SU-DHL-6 (cell line): Measurements from ENCODE around the gene GOLGB1.

Source experiments
- H2AFZ ChIP-seq: fragments of 200-600 bp; sonication (generic); 2 replicates; pipeline ENCODE4 v1.6.1; 2014; ENCODE audit warnings: low read depth, mild to moderate bottlenecking, moderate library complexity, mixed read lengths, antibody characterized with exemption, low read length; ENCODE audit not compliant: severe bottlenecking
- H3F3A ChIP-seq: fragments of 200-600 bp; shearing (Covaris generic); 2 replicates; pipeline ENCODE4 v1.6.0; 2016; ENCODE audit warnings: antibody characterized with exemption, mild to moderate bottlenecking; ENCODE audit not compliant: insufficient read depth
- H3K27ac ChIP-seq: fragments of 200-600 bp; sonication (generic); 2 replicates; pipeline ENCODE4 v1.5.1; 2016; ENCODE audit warnings: low read depth, mild to moderate bottlenecking, low read length, moderate library complexity, mixed read lengths
- H3K27me3 ChIP-seq: fragments of 200-600 bp; sonication (generic), shearing (Covaris generic); 2 replicates; pipeline ENCODE4 v1.6.0; 2014; ENCODE audit warnings: mild to moderate bottlenecking, low read length
- H3K36me3 ChIP-seq: fragments of 200-600 bp; sonication (generic); 2 replicates; pipeline ENCODE4 v1.6.1; 2014; ENCODE audit warnings: mild to moderate bottlenecking, low read length, mixed read lengths
- H3K4me2 ChIP-seq: fragments of 300-600, 200-600 bp; shearing (Covaris generic), sonication (generic); 2 replicates; pipeline ENCODE4 v1.6.0; 2014; ENCODE audit warnings: low read length, low read depth, mild to moderate bottlenecking; ENCODE audit not compliant: poor library complexity, severe bottlenecking
- H3K4me3 ChIP-seq: fragments of 200-600 bp; sonication (generic); 2 replicates; pipeline ENCODE4 v1.5.1; 2014; ENCODE audit warnings: antibody characterized with exemption, low read length, mild to moderate bottlenecking, mixed read lengths; ENCODE audit not compliant: insufficient read depth, poor library complexity, severe bottlenecking
- H3K79me2 ChIP-seq: fragments of 200-600 bp; sonication (generic); 2 replicates; pipeline ENCODE4 v1.6.1; 2014; ENCODE audit warnings: mild to moderate bottlenecking, low read length, moderate library complexity; ENCODE audit not compliant: insufficient read depth
- H3K9ac ChIP-seq: fragments of 200-600 bp; sonication (generic); 2 replicates; pipeline ENCODE4 v1.7.0; 2014; ENCODE audit warnings: mild to moderate bottlenecking, low read length
- H3K9me2 ChIP-seq: fragments of 200-600 bp; sonication (generic); replicated peaks from 2 replicates; pipeline ENCODE4 v1.6.1; 2014; ENCODE audit warnings: low read length; ENCODE audit not compliant: insufficient read depth
- H3K9me3 ChIP-seq: fragments of 200-600 bp; sonication (generic); 2 replicates; pipeline ENCODE4 v1.6.1; 2014; ENCODE audit warnings: low read length, mixed read lengths; ENCODE audit not compliant: insufficient read depth
- H4K20me1 ChIP-seq: fragments of 200-600 bp; sonication (generic); 2 replicates; pipeline ENCODE4 v1.6.1; 2014; ENCODE audit warnings: low read depth, mild to moderate bottlenecking, antibody characterized with exemption, low read length, moderate library complexity, mixed read lengths
- EZH2phosphoT487 ChIP-seq: fragments of 200-600 bp; sonication (generic), shearing (Covaris generic); conservative IDR thresholded peaks from 2 replicates; pipeline ENCODE4 v1.6.1; 2018; ENCODE audit warnings: mild to moderate bottlenecking, antibody characterized with exemption, low read length, moderate library complexity, mixed read lengths
- TF ChIP-seq, protein P1 (sequence below): fragments of 200-600 bp; sonication (generic); IDR thresholded peaks from one replicate; pipeline ENCODE4 v1.5.1; 2017; ENCODE audit warnings: antibody characterized with exemption, mild to moderate bottlenecking, low read length, moderate library complexity; ENCODE audit not compliant: insufficient read depth, poor library complexity, severe bottlenecking

Gene GOLGB1

DNA sequence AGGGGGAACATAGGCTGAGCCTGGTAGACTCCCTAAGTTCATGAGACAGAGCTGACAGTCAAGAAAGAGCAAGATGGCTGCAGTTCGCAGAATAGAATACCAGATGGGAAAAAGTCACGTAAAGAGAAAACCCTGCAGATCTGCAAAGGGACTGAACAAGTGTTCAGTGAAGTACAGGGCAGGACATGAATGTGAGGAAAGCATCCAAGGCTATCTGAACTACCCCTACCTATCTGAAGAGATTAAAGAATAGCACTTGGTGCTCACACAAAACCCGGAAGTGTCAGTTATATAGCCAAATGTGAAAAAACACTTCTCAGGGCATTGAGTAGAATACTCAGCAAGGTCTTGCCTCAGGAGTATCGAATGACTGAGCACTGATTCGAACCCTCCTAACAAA lies 44.0 kb downstream of the GOLGB1 start:
- H3K27ac ChIP-seq = no peak overlapping the region
- H3F3A ChIP-seq = no peaks in the 10 kb centered on the region
- H2AFZ ChIP-seq = no peak overlapping the region
- no peaks in the 10 kb centered on the region for H4K20me1 ChIP-seq
- no peak overlapping the region for H3K4me2 ChIP-seq
- peaks cover 5% of the 10 kb centered on the region; the same call in 1 of the 2 replicates for H3K36me3 ChIP-seq
- no peaks in the 10 kb centered on the region for H3K27me3 ChIP-seq
- TF ChIP-seq, protein P1, sequence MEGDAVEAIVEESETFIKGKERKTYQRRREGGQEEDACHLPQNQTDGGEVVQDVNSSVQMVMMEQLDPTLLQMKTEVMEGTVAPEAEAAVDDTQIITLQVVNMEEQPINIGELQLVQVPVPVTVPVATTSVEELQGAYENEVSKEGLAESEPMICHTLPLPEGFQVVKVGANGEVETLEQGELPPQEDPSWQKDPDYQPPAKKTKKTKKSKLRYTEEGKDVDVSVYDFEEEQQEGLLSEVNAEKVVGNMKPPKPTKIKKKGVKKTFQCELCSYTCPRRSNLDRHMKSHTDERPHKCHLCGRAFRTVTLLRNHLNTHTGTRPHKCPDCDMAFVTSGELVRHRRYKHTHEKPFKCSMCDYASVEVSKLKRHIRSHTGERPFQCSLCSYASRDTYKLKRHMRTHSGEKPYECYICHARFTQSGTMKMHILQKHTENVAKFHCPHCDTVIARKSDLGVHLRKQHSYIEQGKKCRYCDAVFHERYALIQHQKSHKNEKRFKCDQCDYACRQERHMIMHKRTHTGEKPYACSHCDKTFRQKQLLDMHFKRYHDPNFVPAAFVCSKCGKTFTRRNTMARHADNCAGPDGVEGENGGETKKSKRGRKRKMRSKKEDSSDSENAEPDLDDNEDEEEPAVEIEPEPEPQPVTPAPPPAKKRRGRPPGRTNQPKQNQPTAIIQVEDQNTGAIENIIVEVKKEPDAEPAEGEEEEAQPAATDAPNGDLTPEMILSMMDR = no peak
- no peak for TF ChIP-seq EZH2phosphoT487
- no peaks in the 10 kb centered on the region for H3K79me2 ChIP-seq
- H3K9ac ChIP-seq = no peak overlapping the region
- H3K4me3 ChIP-seq = no peak overlapping the region
- no peaks in the 10 kb centered on the region for H3K9me3 ChIP-seq
- no peaks in the 10 kb centered on the region for H3K9me2 ChIP-seq

DNA sequence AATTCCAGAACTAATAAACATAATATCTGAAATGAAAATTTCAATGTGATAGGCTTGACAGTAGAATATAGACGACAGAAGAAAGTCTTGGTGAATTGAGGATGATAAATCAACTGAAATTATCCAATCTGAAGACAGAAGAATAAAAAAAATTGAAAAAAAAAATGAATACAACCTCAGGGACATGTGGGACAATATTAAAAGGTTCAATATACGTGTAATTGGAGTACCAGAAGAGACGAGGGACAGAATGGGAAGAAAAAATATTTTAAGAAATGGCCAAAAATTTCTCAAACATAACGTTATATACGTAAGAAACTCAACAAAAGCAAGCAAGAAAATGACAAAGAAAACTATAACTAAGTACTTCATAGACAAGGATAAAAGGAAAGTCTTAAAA lies 45.6 kb downstream of the GOLGB1 start:
- Histone ChIP-seq H3K27me3 (no peaks in the 10 kb centered on the region), H3K9ac (no peak overlapping the region), H4K20me1 (no peaks in the 10 kb centered on the region), H2AFZ (no peak overlapping the region), H3K9me2 (no peaks in the 10 kb centered on the region), H3K9me3 (no peaks in the 10 kb centered on the region), H3K4me2 (no peak overlapping the region), H3K27ac (no peak overlapping the region), H3F3A (no peaks in the 10 kb centered on the region; the same call in 1 of the 2 replicates), H3K4me3 (no peak overlapping the region), H3K36me3 (peaks cover 10% of the 10 kb centered on the region), H3K79me2 (no peaks in the 10 kb centered on the region)
- no peak for TF ChIP-seq EZH2phosphoT487
- TF ChIP-seq, protein P1 = no peak

DNA sequence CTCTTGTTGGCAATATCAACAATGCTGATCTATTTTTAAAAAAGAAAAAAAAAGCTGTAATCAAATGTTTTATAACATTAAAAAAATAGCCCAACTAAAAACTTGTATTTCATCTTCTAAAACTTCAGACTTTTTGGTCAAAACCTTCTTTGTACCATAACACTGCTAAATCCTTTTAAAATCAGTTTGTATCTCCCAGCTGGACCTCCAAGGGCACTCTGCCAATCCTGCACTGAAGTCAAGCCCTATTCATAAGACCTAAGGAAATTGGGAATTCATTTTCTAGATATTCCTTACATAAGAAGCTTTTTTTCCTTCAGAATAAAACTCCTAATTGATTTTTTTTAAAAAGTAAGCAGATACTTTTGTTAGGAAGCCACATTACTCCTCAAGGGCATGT lies 50.6 kb downstream of the GOLGB1 start:
- TF ChIP-seq, protein P1 = no peak
- no peak for TF ChIP-seq EZH2phosphoT487
- Histone ChIP-seq H3K9me3 (no peaks in the 10 kb centered on the region), H4K20me1 (no peaks in the 10 kb centered on the region), H3K36me3 (peaks cover 12% of the 10 kb centered on the region), H3K27me3 (no peaks in the 10 kb centered on the region), H3K9ac (no peak overlapping the region), H3K9me2 (no peaks in the 10 kb centered on the region), H3K79me2 (no peaks in the 10 kb centered on the region), H3K27ac (no peak overlapping the region), H3K4me2 (no peak overlapping the region), H3K4me3 (no peak overlapping the region), H2AFZ (no peak overlapping the region), H3F3A (no peaks in the 10 kb centered on the region; the same call in 1 of the 2 replicates)
